Suprapubic skin (tissue), 4 donors: ENCODE measurements around the gene TGM2. TPM values are rescaled to one million over a fixed set of nuclear protein-coding genes. Genes with fewer than 3 reads are reported as not detected.

Experiments used
- DNase-seq, 2 donors: peaks; one replicate each; pipeline ENCODE4 v3.0.0-alpha.2; 2019; ENCODE audit warnings: low spot score in 2 of 2
- H3K27ac ChIP-seq: fragments of 200-600 bp; sonication (generic); one replicate; pipeline ENCODE4 v1.5.1; 2019
- H3K27me3 ChIP-seq: fragments of 200-600 bp; sonication (generic); one replicate; pipeline ENCODE4 v1.5.1; 2019
- H3K36me3 ChIP-seq: fragments of 200-600 bp; sonication (generic); one replicate; pipeline ENCODE4 v1.5.1; 2019
- H3K4me1 ChIP-seq: fragments of 200-600 bp; sonication (generic); one replicate; pipeline ENCODE4 v1.5.1; 2019
- H3K4me3 ChIP-seq: fragments of 200-600 bp; sonication (generic); one replicate; pipeline ENCODE4 v1.5.1; 2019; ENCODE audit warnings: mild to moderate bottlenecking
- H3K9me3 ChIP-seq: fragments of 200-600 bp; sonication (generic); one replicate; pipeline ENCODE4 v1.5.1; 2019
- CTCF ChIP-seq, 2 donors: fragments of 200-600 bp in 1 of 2; fragments of 450-650 bp in 1 of 2; sonication (generic) in 1 of 2; IDR thresholded peaks; one replicate each; pipeline ENCODE4 v1.5.1; 2016 to 2019; ENCODE audit warnings: antibody characterized with exemption in 2 of 2, mild to moderate bottlenecking in 1 of 2, moderate library complexity in 1 of 2
- EP300 ChIP-seq: sonication (generic); formaldehyde crosslinking; IDR thresholded peaks from one replicate; pipeline ENCODE4 v1.6.1; 2017; ENCODE audit warnings: antibody characterized with exemption
- POLR2A ChIP-seq, 2 donors: fragments of 450-650 bp; IDR thresholded peaks; one replicate each; pipeline ENCODE4 v1.6.1; 2017; ENCODE audit warnings: antibody characterized with exemption in 2 of 2, mild to moderate bottlenecking in 2 of 2, moderate library complexity in 2 of 2
- POLR2AphosphoS5 ChIP-seq, 3 donors: sonication (generic); formaldehyde crosslinking; IDR thresholded peaks; one replicate each; pipeline ENCODE4 v1.6.1; 2017; ENCODE audit warnings: antibody characterized with exemption in 3 of 3
- WGBS: methylation state at CpG from one replicate; pipeline ENCODE4 v1.1.5; 2018; 5-methylcytosine and 5-hydroxymethylcytosine counted together
- total RNA-seq, 4 donors: library from RNA; depleted of rRNA; stranded (reverse); fragments of >200 nt; gene quantifications; one replicate each; pipeline ENCODE4 v1.1.0, GENCODE V29; 2016

The TGM2 gene
- total RNA-seq, 4 donors from 2014 or later = 1.5 to 6.6 (median 3.8) TPM

- no peaks in the 10 kb centered on the region for H3K27me3 ChIP-seq
- H3K9me3 ChIP-seq = no peaks in the 10 kb centered on the region
- H3K27ac ChIP-seq = no peak overlapping the region
- H3K4me1 ChIP-seq = no peaks in the 10 kb centered on the region
- WGBS = 93% methylated on average over 4 of the region's 4 CpGs
- no peak overlapping the region for H3K4me3 ChIP-seq
- no peaks in the 10 kb centered on the region for H3K36me3 ChIP-seq
- DNase-seq = peak in 1 of 2 donors; percentile 31
- no peak for TF ChIP-seq EP300
Observed at GRCh38 chr20:38120625-38120988, 44.5 kb downstream of the TGM2 start.

GRCh38 chr20:38119446-38119845, 45.6 kb downstream of the TGM2 start:
- no peak for TF ChIP-seq CTCF (IDR thresholded peaks at IDR 0.05)
- no peak for TF ChIP-seq POLR2AphosphoS5 (IDR thresholded peaks at IDR 0.05)
- no peak for TF ChIP-seq EP300
- TF ChIP-seq POLR2A (IDR thresholded peaks at IDR 0.05) = no peak
- no peak for DNase-seq
- H3K27ac ChIP-seq = no peak overlapping the region
- 76% methylated on average over 6 of the region's 6 CpGs for WGBS
- H3K36me3 ChIP-seq = no peaks in the 10 kb centered on the region
- no peak overlapping the region for H3K4me3 ChIP-seq
- H3K27me3 ChIP-seq = no peaks in the 10 kb centered on the region
- no peaks in the 10 kb centered on the region for H3K4me1 ChIP-seq
- no peaks in the 10 kb centered on the region for H3K9me3 ChIP-seq

GRCh38 chr20:38117635-38118034, 47.4 kb downstream of the TGM2 start:
- no peak for DNase-seq
- no peaks in the 10 kb centered on the region for H3K36me3 ChIP-seq
- 74% methylated on average over 3 of the region's 3 CpGs for WGBS
- H3K27ac ChIP-seq = no peak overlapping the region
- no peaks in the 10 kb centered on the region for H3K27me3 ChIP-seq
- H3K4me3 ChIP-seq = no peak overlapping the region
- no peaks in the 10 kb centered on the region for H3K4me1 ChIP-seq
- TF ChIP-seq POLR2A (IDR thresholded peaks at IDR 0.05) = no peak
- TF ChIP-seq EP300 = no peak
- TF ChIP-seq CTCF (IDR thresholded peaks at IDR 0.05) = no peak
- no peak for TF ChIP-seq POLR2AphosphoS5 (IDR thresholded peaks at IDR 0.05)
- no peaks in the 10 kb centered on the region for H3K9me3 ChIP-seq

- WGBS = 94% methylated on average over 2 of the region's 2 CpGs
- H3K4me3 ChIP-seq = no peak overlapping the region
- no peak for DNase-seq
- H3K27ac ChIP-seq = no peak overlapping the region
- H3K36me3 ChIP-seq = no peaks in the 10 kb centered on the region
- H3K9me3 ChIP-seq = no peaks in the 10 kb centered on the region
- no peak for TF ChIP-seq CTCF (IDR thresholded peaks at IDR 0.05)
- TF ChIP-seq EP300 = no peak
- no peak for TF ChIP-seq POLR2A (IDR thresholded peaks at IDR 0.05)
- no peak for TF ChIP-seq POLR2AphosphoS5 (IDR thresholded peaks at IDR 0.05)
- H3K27me3 ChIP-seq = no peaks in the 10 kb centered on the region
- H3K4me1 ChIP-seq = no peaks in the 10 kb centered on the region
Observed at GRCh38 chr20:38117205-38117604, 47.9 kb downstream of the TGM2 start.

GRCh38 chr20:38116409-38117165, 48.5 kb downstream of the TGM2 start:
- Histone ChIP-seq H3K27ac (no peak overlapping the region), H3K27me3 (no peaks in the 10 kb centered on the region), H3K36me3 (no peaks in the 10 kb centered on the region), H3K4me1 (no peaks in the 10 kb centered on the region), H3K4me3 (no peak overlapping the region), H3K9me3 (no peaks in the 10 kb centered on the region)
- 49% methylated on average over 3 of the region's 3 CpGs for WGBS
- no peak for DNase-seq
- TF ChIP-seq CTCF (IDR thresholded peaks at IDR 0.05) = no peak
- no peak for TF ChIP-seq POLR2A (IDR thresholded peaks at IDR 0.05)
- TF ChIP-seq EP300 = no peak
- TF ChIP-seq POLR2AphosphoS5 (IDR thresholded peaks at IDR 0.05) = no peak

- Histone ChIP-seq H3K36me3 (no peaks in the 10 kb centered on the region), H3K4me1 (peaks cover under 1% of the 10 kb centered on the region), H3K27ac (no peak overlapping the region), H3K27me3 (no peaks in the 10 kb centered on the region), H3K4me3 (no peak overlapping the region), H3K9me3 (no peaks in the 10 kb centered on the region)
- WGBS = 78% methylated on average over 2 of the region's 2 CpGs
- TF ChIP-seq POLR2AphosphoS5 (IDR thresholded peaks at IDR 0.05) = no peak
- no peak for TF ChIP-seq POLR2A (IDR thresholded peaks at IDR 0.05)
- TF ChIP-seq EP300 = no peak
- no peak for TF ChIP-seq CTCF (IDR thresholded peaks at IDR 0.05)
- no peak for DNase-seq
Observed at GRCh38 chr20:38115896-38116295, 49.2 kb downstream of the TGM2 start.
